Measurements from ENCODE around the gene HNRNPA0. TPM values are rescaled to one million over a fixed set of nuclear protein-coding genes. Genes with fewer than 3 reads are reported as not detected.

HNRNPA0 gene
- polyA plus RNA-seq, 3 donors, result 8.3 to 15.5 (median 10.8) TPM

GRCh38 chr5:137761566-137761965, 7.4 kb upstream of the HNRNPA0 start:
- H4K20me1 ChIP-seq (ENCODE audit: insufficient read depth, low read length), result no peaks in the 10 kb centered on the region
- no peaks in the 10 kb centered on the region for H3K4me1 ChIP-seq (ENCODE audit: control insufficient read depth in 1 of 2, insufficient read depth in 2 of 2, low read length in 2 of 2)
- Mint-ChIP-seq H3K27me3 (ENCODE audit: low read depth in 3 of 3) (peaks cover 0 to 1% (median under 1%) of the 10 kb centered on the region in 3 donors), H3K4me1 (peaks cover 5% of the 10 kb centered on the region), H3K9me3 (peaks cover 0 to 7% (median 6%) of the 10 kb centered on the region in 7 donors), H3K36me3 (no peaks in the 10 kb centered on the region), H3K27ac (no peak overlapping the region), H3K4me3 (no peak overlapping the region)
- no peak for DNase-seq
- H3K9ac ChIP-seq (ENCODE audit: insufficient read depth, low read length, poor library complexity, severe bottlenecking), result no peak overlapping the region
- intact Hi-C loops (cut with micrococcal nuclease), result no loop called here
- H3K36me3 ChIP-seq (replicated peaks in 1 of 2; ENCODE audit: control insufficient read depth in 1 of 2, insufficient read depth in 2 of 2, low read length in 2 of 2), result no peaks in the 10 kb centered on the region
- H2AFZ ChIP-seq (ENCODE audit: insufficient read depth, low read depth, low read length, poor library complexity, severe bottlenecking), result no peak overlapping the region
- no CpG with 5 or more reads among the region's 3 CpGs for WGBS (ENCODE audit: insufficient coverage)
- no peaks in the 10 kb centered on the region for H3K9me3 ChIP-seq (replicated peaks in 1 of 2; ENCODE audit: control insufficient read depth in 1 of 2, insufficient read depth in 1 of 2, low read length in 2 of 2)
- H3K27me3 ChIP-seq (ENCODE audit: control insufficient read depth in 2 of 2, insufficient read depth in 2 of 2, low read length in 2 of 2), result no peaks in the 10 kb centered on the region
- no peak overlapping the region for H3K4me3 ChIP-seq (replicated peaks in 1 of 3; ENCODE audit: low read depth in 2 of 3, low read length in 3 of 3)
- TF ChIP-seq CTCF (IDR thresholded peaks at IDR 0.05), result no peak
- no peak overlapping the region for H3K4me2 ChIP-seq (replicated peaks; ENCODE audit: extremely low read depth, low read length, poor library complexity, severe bottlenecking)
- no peak overlapping the region for H3K27ac ChIP-seq (ENCODE audit: low read depth in 1 of 2, low read length in 2 of 2)
- no peaks in the 10 kb centered on the region for H3K79me2 ChIP-seq (ENCODE audit: insufficient read depth, low read length)

GRCh38 chr5:137760719-137761516, 6.8 kb upstream of the HNRNPA0 start:
- WGBS (ENCODE audit: insufficient coverage), result 100% methylated on average over 3 of the region's 7 CpGs
- H3K4me1 ChIP-seq (ENCODE audit: control insufficient read depth in 1 of 2, insufficient read depth in 2 of 2, low read length in 2 of 2), result no peaks in the 10 kb centered on the region
- no peak overlapping the region for H3K4me2 ChIP-seq (replicated peaks; ENCODE audit: extremely low read depth, low read length, poor library complexity, severe bottlenecking)
- H4K20me1 ChIP-seq (ENCODE audit: insufficient read depth, low read length), result no peaks in the 10 kb centered on the region
- peaks cover 0 to 4% (median under 1%) of the 10 kb centered on the region in 7 donors for H3K9me3 Mint-ChIP-seq
- H3K36me3 ChIP-seq (replicated peaks in 1 of 2; ENCODE audit: control insufficient read depth in 1 of 2, insufficient read depth in 2 of 2, low read length in 2 of 2), result no peaks in the 10 kb centered on the region
- no peak overlapping the region for H2AFZ ChIP-seq (ENCODE audit: insufficient read depth, low read depth, low read length, poor library complexity, severe bottlenecking)
- no peak overlapping the region for H3K27ac ChIP-seq (ENCODE audit: low read depth in 1 of 2, low read length in 2 of 2)
- no peak overlapping the region for H3K4me3 ChIP-seq (replicated peaks in 1 of 3; ENCODE audit: low read depth in 2 of 3, low read length in 3 of 3)
- H3K27ac Mint-ChIP-seq, result no peak overlapping the region
- no peak for TF ChIP-seq CTCF (IDR thresholded peaks at IDR 0.05)
- H3K9ac ChIP-seq (ENCODE audit: insufficient read depth, low read length, poor library complexity, severe bottlenecking), result no peak overlapping the region
- H3K27me3 ChIP-seq (ENCODE audit: control insufficient read depth in 2 of 2, insufficient read depth in 2 of 2, low read length in 2 of 2), result no peaks in the 10 kb centered on the region
- no peaks in the 10 kb centered on the region for H3K36me3 Mint-ChIP-seq
- H3K4me3 Mint-ChIP-seq, result no peak overlapping the region
- H3K9me3 ChIP-seq (replicated peaks in 1 of 2; ENCODE audit: control insufficient read depth in 1 of 2, insufficient read depth in 1 of 2, low read length in 2 of 2), result no peaks in the 10 kb centered on the region
- peaks cover 5% of the 10 kb centered on the region for H3K4me1 Mint-ChIP-seq
- H3K79me2 ChIP-seq (ENCODE audit: insufficient read depth, low read length), result no peaks in the 10 kb centered on the region
- H3K27me3 Mint-ChIP-seq (ENCODE audit: low read depth in 3 of 3), result peaks cover 0 to 2% (median 1%) of the 10 kb centered on the region in 3 donors
- intact Hi-C loops (cut with micrococcal nuclease), result no loop called here
- DNase-seq, result no peak

Data from CD14-positive monocyte (primary cell).